Mononuclear cell (primary cell): ENCODE results near the gene ANHX. TPM values are rescaled to one million over a fixed set of nuclear protein-coding genes. Genes with fewer than 3 reads are reported as not detected.

Experiments used
- H3K27me3 ChIP-seq: 2 replicates; pipeline ENCODE4 v1.6.0; 2011; ENCODE audit warnings: low read length, control low read depth; ENCODE audit not compliant: insufficient read depth
- H3K4me1 ChIP-seq: 2 replicates; pipeline ENCODE4 v1.5.1; 2011; ENCODE audit warnings: mild to moderate bottlenecking, low read length, control low read depth; ENCODE audit not compliant: insufficient read depth
- H3K4me3 ChIP-seq: 2 replicates; pipeline ENCODE4 v1.5.1; 2011; ENCODE audit warnings: mild to moderate bottlenecking, low read length, moderate library complexity
- H3K9me3 ChIP-seq: 2 replicates; pipeline ENCODE4 v1.5.1; 2011; ENCODE audit warnings: low read depth, mild to moderate bottlenecking, control low read depth, low read length
- total RNA-seq: library from RNA; depleted of rRNA; stranded (reverse); fragments of >200 nt; gene quantifications from one replicate; pipeline ENCODE4 v1.2.3, GENCODE V29; 2012

The ANHX gene
- total RNA-seq, 1 donor, result not detected

DNA sequence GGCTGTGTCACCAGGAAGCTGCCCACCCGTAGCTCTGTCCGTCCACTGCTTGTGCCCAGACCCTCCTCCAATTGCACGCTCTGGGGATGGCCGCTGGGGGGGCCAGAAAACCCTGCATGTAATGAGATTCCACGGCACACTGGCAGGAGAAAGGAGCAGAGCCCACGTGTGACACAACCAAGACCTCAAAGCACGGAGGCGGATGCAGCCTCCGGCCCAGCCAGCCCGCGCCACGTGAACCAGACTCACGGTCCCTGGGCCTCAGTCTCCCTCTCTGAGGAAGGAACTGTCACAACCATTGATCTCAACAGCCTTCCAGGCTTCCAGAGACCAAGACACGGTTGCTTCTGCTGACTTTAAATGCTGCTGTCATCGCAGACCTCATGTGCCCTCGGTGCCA is 14.4 kb downstream of the ANHX start:
- H3K4me1 ChIP-seq, result no peaks in the 10 kb centered on the region
- H3K4me3 ChIP-seq, result no peak overlapping the region
- H3K27me3 ChIP-seq, result no peaks in the 10 kb centered on the region
- no peaks in the 10 kb centered on the region for H3K9me3 ChIP-seq

- Histone ChIP-seq H3K9me3 (no peaks in the 10 kb centered on the region), H3K27me3 (no peaks in the 10 kb centered on the region)
Observed at GRCh38 chr12:133220521-133220920, 15.2 kb downstream of the ANHX start.

DNA sequence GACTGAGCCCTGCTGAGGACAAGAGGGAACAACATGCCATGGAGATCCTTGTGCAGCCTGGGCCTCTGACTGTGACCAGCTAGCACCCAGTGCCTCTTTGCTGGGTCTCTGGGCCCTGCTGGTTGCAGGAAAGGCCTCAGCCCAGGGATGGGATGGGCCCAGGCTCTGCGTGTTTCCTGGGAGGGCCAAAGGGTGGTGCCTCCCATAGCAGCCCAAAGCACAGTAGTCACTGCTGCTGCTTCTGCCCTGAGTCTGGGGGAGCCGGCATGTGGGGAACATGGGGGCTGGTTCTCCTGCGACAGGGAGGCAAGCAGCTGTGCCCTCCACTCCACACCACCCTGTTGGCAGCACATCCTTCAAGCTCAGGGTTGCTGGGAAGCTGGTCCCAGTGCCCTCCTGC is 18.5 kb downstream of the ANHX start:
- H3K9me3 ChIP-seq, result peaks cover 10% of the 10 kb centered on the region
- no peak overlapping the region for H3K4me3 ChIP-seq
- no peaks in the 10 kb centered on the region for H3K27me3 ChIP-seq
- no peaks in the 10 kb centered on the region for H3K4me1 ChIP-seq

More at GRCh38 chr12:133220521-133220920, 15.2 kb downstream of the ANHX start:
- Histone ChIP-seq H3K4me1 (no peaks in the 10 kb centered on the region), H3K4me3 (no peak overlapping the region)

DNA sequence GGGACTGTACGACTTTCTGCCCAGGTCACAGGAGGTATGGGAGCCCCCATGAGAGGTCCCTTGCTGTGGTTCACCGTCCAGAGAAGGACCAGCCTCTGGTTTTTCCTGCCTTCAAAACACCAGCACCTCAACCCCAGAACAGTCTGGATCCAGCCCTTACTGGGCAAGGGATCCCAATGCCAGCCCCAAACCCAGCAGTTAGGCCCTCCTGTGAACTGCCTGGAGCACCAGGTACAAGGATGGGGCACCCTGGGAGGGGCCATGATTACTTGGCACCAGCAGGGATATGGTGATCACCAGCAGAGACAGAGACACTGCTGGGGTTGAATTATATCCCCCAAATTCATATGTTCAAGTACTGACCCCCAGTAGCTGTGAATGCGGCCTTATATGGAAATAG is 20.0 kb downstream of the ANHX start:
- Histone ChIP-seq H3K27me3 (no peaks in the 10 kb centered on the region), H3K4me1 (no peaks in the 10 kb centered on the region), H3K4me3 (no peak overlapping the region), H3K9me3 (peaks cover 23% of the 10 kb centered on the region)

GRCh38 chr12:133206390-133206789 is 29.3 kb downstream of the ANHX start:
- H3K4me3 ChIP-seq, result no peak overlapping the region
- H3K27me3 ChIP-seq, result no peaks in the 10 kb centered on the region
- H3K9me3 ChIP-seq, result peaks cover 92% of the 10 kb centered on the region
- H3K4me1 ChIP-seq, result no peaks in the 10 kb centered on the region

GRCh38 chr12:133204264-133204603 is 31.4 kb downstream of the ANHX start:
- peaks cover 92% of the 10 kb centered on the region for H3K9me3 ChIP-seq
- H3K4me1 ChIP-seq, result no peaks in the 10 kb centered on the region
- no peaks in the 10 kb centered on the region for H3K27me3 ChIP-seq
- H3K4me3 ChIP-seq, result no peak overlapping the region

- H3K4me1 ChIP-seq, result no peaks in the 10 kb centered on the region
- peaks cover 87% of the 10 kb centered on the region for H3K9me3 ChIP-seq
- no peak overlapping the region for H3K4me3 ChIP-seq
- no peaks in the 10 kb centered on the region for H3K27me3 ChIP-seq
Observed at GRCh38 chr12:133203344-133204263, 32.1 kb downstream of the ANHX start.

GRCh38 chr12:133202493-133203343 is 33.0 kb downstream of the ANHX start:
- H3K27me3 ChIP-seq, result no peaks in the 10 kb centered on the region
- peaks cover 78% of the 10 kb centered on the region for H3K9me3 ChIP-seq
- no peaks in the 10 kb centered on the region for H3K4me1 ChIP-seq
- H3K4me3 ChIP-seq, result no peak overlapping the region

DNA sequence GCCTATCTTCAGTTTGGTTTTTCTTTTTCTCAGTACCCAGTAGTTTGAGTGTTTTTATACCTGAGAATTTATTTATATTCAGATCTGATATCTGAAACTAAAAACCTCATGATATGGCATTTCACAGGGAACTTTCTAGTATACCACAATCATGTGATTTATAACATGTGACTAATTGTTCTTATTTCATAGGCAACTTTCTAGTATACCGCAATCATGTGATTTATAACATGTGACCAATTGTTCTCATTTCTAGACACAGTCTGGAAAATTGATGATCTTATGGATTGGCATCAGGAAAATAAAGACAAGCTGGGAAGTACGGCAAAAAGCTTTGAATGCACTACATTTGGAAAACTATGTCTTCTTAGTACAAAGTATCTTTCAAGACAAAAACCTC is 33.8 kb downstream of the ANHX start:
- Histone ChIP-seq H3K27me3 (no peaks in the 10 kb centered on the region), H3K4me1 (no peaks in the 10 kb centered on the region), H3K4me3 (no peak overlapping the region), H3K9me3 (peaks cover 70% of the 10 kb centered on the region)

GRCh38 chr12:133192847-133193246 is 42.8 kb downstream of the ANHX start:
- H3K4me3 ChIP-seq, result no peak overlapping the region
- no peaks in the 10 kb centered on the region for H3K27me3 ChIP-seq
- no peaks in the 10 kb centered on the region for H3K4me1 ChIP-seq
- H3K9me3 ChIP-seq, result peaks cover 84% of the 10 kb centered on the region

- H3K9me3 ChIP-seq, result peaks cover 97% of the 10 kb centered on the region
- H3K4me1 ChIP-seq, result no peaks in the 10 kb centered on the region
- no peaks in the 10 kb centered on the region for H3K27me3 ChIP-seq
- H3K4me3 ChIP-seq, result no peak overlapping the region
Observed at GRCh38 chr12:133190176-133190575, 45.5 kb downstream of the ANHX start.

DNA sequence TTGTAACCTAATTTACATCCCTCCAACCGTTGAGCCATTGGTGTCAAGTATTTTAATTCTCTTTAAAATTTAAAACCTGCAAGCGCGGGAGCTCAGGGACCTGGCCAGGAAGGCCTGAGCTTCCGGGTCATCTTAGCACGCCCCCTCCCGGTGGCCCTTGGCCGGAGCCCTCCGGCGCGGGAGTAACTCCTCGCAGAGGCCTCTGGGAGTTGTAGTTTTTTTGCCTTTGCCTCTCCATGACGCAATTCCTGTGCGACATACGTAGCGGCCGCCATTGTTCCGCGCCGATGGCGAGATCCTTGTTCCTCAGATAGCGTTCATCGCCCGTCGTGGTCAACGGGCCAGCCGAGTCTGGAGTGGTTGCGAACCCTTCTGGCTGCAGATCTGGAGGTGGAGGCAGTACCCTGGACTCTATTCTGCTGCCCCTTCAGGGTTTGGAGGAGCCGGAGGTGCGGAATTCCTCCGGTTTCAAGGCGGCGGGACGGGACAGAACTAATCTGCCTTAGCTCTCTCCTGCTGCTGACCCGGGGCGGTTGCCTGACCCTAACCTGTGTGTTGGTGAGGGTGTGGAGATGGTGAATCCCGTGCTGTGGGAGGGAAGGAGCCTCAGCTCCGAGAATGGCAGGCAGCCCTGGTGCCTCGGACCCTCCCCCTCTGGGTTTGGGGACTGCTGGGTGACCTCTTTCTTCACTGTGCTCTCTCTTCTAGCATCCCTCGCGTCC is 54.3 kb downstream of the ANHX start, which contains the start of gene ZNF268:
Gene ZNF268, plus strand, starts transcription at position 258 of the 722 bp plus-strand sequence. CDS start 503 bp downstream, outside the sequence.
- Histone ChIP-seq H3K4me1 (peaks cover 9% of the 10 kb centered on the region), H3K9me3 (peaks cover 40% of the 10 kb centered on the region), H3K27me3 (no peaks in the 10 kb centered on the region), H3K4me3 (peak within 1 kb of the TSS; percentile 78)

DNA sequence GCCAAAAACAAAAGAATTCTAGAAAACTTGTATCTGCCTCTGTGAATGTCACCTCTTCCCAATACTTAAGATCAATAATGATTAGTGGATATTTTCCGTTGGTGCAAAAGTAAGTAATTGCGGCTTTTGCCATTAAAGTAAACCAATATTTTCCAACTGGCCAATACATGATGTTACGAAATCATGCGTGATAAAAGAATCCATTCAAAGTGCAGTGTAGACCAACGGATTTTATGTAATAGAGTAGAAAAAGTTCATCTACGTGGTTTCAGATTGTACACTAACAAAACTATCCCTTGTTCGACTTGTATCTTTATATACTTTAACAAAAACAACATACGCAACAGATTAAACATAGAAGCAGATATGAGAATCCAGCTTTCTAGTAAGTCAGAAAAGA is 55.0 kb downstream of the ANHX start:
- H3K27me3 ChIP-seq, result no peaks in the 10 kb centered on the region
- peaks cover 9% of the 10 kb centered on the region for H3K4me1 ChIP-seq
- H3K9me3 ChIP-seq, result peaks cover 40% of the 10 kb centered on the region
- H3K4me3 ChIP-seq, result no peak overlapping the region

DNA sequence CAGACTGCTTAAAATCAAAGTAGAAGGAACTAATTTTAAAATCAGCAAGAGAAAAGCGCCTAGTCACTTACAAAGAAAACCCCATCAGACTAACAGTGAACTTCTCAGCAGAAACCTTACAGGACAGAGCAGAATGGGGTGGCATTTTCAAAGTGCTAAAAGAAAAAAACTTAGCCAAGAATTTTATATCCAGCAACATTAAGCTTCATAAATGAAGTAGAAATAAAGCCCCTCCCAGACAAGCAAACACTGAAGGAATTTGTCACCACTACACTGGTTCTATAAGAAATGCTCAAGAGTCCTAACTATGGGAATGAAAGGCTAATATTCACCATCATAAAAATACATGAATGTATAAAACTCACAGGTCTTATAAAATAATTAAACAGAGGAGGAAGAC is 60.8 kb downstream of the ANHX start:
- Histone ChIP-seq H3K4me3 (no peak overlapping the region), H3K27me3 (peaks cover 2% of the 10 kb centered on the region), H3K4me1 (no peaks in the 10 kb centered on the region), H3K9me3 (peaks cover 45% of the 10 kb centered on the region)

GRCh38 chr12:133172491-133172890 is 63.2 kb downstream of the ANHX start:
- no peaks in the 10 kb centered on the region for H3K4me1 ChIP-seq
- H3K4me3 ChIP-seq, result no peak overlapping the region
- H3K27me3 ChIP-seq, result peaks cover 2% of the 10 kb centered on the region
- peaks cover 47% of the 10 kb centered on the region for H3K9me3 ChIP-seq
